ENCODE data around the gene PIGR. TPM values are rescaled to one million over a fixed set of nuclear protein-coding genes. Genes with fewer than 3 reads are reported as not detected.

The PIGR gene
- total and polyA plus RNA-seq, 2 of the 8 experiments (the other 6 are each of a cell fraction or from before 2014, with no cell fraction given) = not detected

GRCh38 chr1:206922524-206922923 is 23.7 kb downstream of the PIGR start:
- Histone ChIP-seq H3K14ac (ENCODE audit: insufficient read length) (no peak overlapping the region), H2BK15ac (ENCODE audit: low read length) (no peak overlapping the region), H3K4me1 (replicated peaks in 1 of 4; ENCODE audit: control insufficient read depth in 3 of 4, insufficient read depth in 4 of 4, low read length in 3 of 4) (no peaks in the 10 kb centered on the region), H4K5ac (ENCODE audit: insufficient read length, low read depth, low read length) (no peak overlapping the region), H3K27me3 (replicated peaks in 1 of 4; ENCODE audit: control insufficient read depth in 3 of 4, extremely low read depth in 1 of 4, insufficient read depth in 3 of 4, low read length in 3 of 4) (peaks cover 0 to 2% (median 0%) of the 10 kb centered on the region in 4 experiments; a peak in 1 of 7 replicates), H3K4me2 (ENCODE audit: insufficient read depth in 1 of 2, low read depth in 2 of 2, low read length in 2 of 2) (no peak overlapping the region), H3K4ac (replicated peaks; ENCODE audit: insufficient read length, low read depth, low read length) (no peak overlapping the region), H3K9ac (replicated peaks in 1 of 4; ENCODE audit: extremely low read depth in 1 of 4, low read depth in 3 of 4, low read length in 3 of 4) (no peak overlapping the region), H3K27ac (ENCODE audit: low read depth, low read length) (no peak overlapping the region), H2BK20ac (ENCODE audit: low read length) (no peak overlapping the region), H3K79me2 (ENCODE audit: control insufficient read depth in 1 of 2, insufficient read depth in 2 of 2, low read length in 2 of 2) (no peaks in the 10 kb centered on the region), H2BK12ac (ENCODE audit: low read depth, low read length) (no peak overlapping the region), H3K23ac (ENCODE audit: insufficient read length) (no peak overlapping the region), H3K56ac (replicated peaks; ENCODE audit: insufficient read length, low read depth, low read length) (no peak overlapping the region), H3K79me1 (ENCODE audit: low read depth, low read length) (0 out of 2 replicates have a peak, but pooled peaks cover 2% of the 10 kb centered on the region), H4K8ac (ENCODE audit: extremely low read depth, insufficient read depth, low read length) (no peak overlapping the region), H2AK5ac (ENCODE audit: low read depth, low read length) (no peak overlapping the region), H3K23me2 (ENCODE audit: low read depth, low read length) (peaks cover 12% of the 10 kb centered on the region), H3K36me3 (ENCODE audit: control insufficient read depth in 2 of 4, insufficient read depth in 4 of 4, low read length in 3 of 4) (peaks cover 0 to 5% (median 0%) of the 10 kb centered on the region in 4 experiments; a peak in 1 of 8 replicates), H3K18ac (ENCODE audit: extremely low read depth, low read length) (no peak overlapping the region), H4K91ac (replicated peaks; ENCODE audit: insufficient read length, low read length) (no peak overlapping the region), H4K20me1 (replicated peaks in 1 of 2; ENCODE audit: control insufficient read depth in 1 of 2, insufficient read depth in 2 of 2, low read length in 2 of 2) (peaks cover 0 to 11% of the 10 kb centered on the region in 2 experiments), H2BK120ac (replicated peaks; ENCODE audit: low read depth, low read length) (no peak overlapping the region), H2AFZ (ENCODE audit: low read length) (no peak overlapping the region), H2BK5ac (ENCODE audit: low read depth, low read length) (no peak overlapping the region), H3K9me3 (ENCODE audit: insufficient read depth in 2 of 2, low read depth in 1 of 2, low read length in 1 of 2) (no peaks in the 10 kb centered on the region; a peak in 1 of 4 replicates), H3K4me3 (ENCODE audit: extremely low read depth in 1 of 4, insufficient read depth in 2 of 4, low read depth in 3 of 4, low read length in 4 of 4) (no peak overlapping the region)
- POLR2A ChIA-PET (ENCODE audit: partially characterized antibody) = no interaction called here
- 67% methylated on average over 1 of the region's 1 CpG; no CpG with 5 or more reads in 1 of the 2 experiments for WGBS, 2 experiments (ENCODE audit: extremely low coverage in 1 of 2, insufficient coverage in 1 of 2, insufficient read length in 1 of 2, insufficient replicate concordance in 2 of 2, low coverage in 1 of 2, low lambda C conversion rate in 2 of 2, missing lambda C conversion rate in 1 of 2)
- CTCF ChIA-PET (ENCODE audit: partially characterized antibody) = interaction anchor here (1.0 to 12.9 kb wide), 12 partner anchors 7 to 289 kb away, joined by 3 to 180 read pairs (median 6); partner anchors contain the start of gene IL20
- FAIRE-seq (no peak), DNase-seq (ENCODE audit: low read depth in 1 of 2, low spot score in 2 of 2) (no peak)
- TF ChIP-seq CBX8 (IDR thresholded peaks at IDR 0.05; ENCODE audit: borderline replicate concordance, low read depth, low read length) (no peak), RNF2 (IDR thresholded peaks at IDR 0.05; ENCODE audit: borderline replicate concordance, low read depth, low read length, missing control alignments, poor library complexity, severe bottlenecking) (no peak), RAD21 (IDR thresholded peaks at IDR 0.05 in 1 of 2, conservative IDR thresholded peaks at IDR 0.05 in 1 of 2; ENCODE audit: low read depth in 2 of 2, low read length in 2 of 2) (no peak), NRF1 (IDR thresholded peaks at IDR 0.05; ENCODE audit: low read depth, low read length) (no peak), RBBP5 (IDR thresholded peaks at IDR 0.05; ENCODE audit: borderline replicate concordance, low read depth, low read length) (no peak), SRF (IDR thresholded peaks at IDR 0.05; ENCODE audit: low read depth, low read length) (no peak)
- TF ChIP-seq, protein P1, sequence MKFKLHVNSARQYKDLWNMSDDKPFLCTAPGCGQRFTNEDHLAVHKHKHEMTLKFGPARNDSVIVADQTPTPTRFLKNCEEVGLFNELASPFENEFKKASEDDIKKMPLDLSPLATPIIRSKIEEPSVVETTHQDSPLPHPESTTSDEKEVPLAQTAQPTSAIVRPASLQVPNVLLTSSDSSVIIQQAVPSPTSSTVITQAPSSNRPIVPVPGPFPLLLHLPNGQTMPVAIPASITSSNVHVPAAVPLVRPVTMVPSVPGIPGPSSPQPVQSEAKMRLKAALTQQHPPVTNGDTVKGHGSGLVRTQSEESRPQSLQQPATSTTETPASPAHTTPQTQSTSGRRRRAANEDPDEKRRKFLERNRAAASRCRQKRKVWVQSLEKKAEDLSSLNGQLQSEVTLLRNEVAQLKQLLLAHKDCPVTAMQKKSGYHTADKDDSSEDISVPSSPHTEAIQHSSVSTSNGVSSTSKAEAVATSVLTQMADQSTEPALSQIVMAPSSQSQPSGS (IDR thresholded peaks at IDR 0.05; ENCODE audit: low read length) = no peak
